ENCODE measurements around the gene MAP3K6.

Gene MAP3K6

GRCh38 chr1:27372808-27373690 lies 6.3 kb upstream of the MAP3K6 start:
- DNase-seq, result no peak

DNA sequence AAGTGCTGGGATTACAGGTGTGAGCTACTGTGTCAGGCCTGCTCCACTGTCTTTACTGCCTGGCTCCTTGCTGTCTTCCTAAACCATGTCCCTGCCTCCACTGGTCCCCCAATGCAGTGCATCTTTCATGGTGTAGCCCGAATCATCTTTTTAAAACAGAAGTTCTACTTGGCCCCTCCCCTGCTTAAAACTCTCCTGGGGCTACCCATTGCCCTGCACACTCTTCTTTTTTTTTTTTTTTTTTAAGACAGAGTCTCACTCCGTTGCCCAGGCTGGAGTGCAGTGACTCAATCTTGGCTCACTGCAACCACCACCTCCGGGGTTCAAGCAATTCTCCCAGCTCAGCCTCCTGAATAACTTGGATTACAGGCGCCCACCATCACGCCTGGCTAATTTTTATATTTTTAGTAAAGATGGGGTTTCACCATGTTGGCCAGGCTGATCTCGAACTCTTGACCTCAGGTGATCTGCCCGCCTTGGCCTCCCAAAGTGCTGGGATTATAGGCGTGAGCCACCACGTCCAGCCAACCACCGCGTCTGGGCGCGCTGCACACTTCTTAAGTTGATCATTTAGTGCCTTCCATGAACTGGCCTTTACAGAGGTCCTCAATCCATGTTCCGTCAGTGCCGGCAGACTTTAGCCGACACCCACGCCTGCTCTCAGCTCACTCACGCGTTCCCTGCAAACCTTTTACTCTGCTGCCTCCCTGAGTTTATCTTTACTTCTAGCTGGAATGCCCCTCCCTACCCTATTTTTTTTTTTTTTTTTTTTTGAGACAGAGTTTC lies 5.5 kb upstream of the MAP3K6 start:
- DNase-seq, result no peak

- no peak for DNase-seq
These were observed 2.3 kb upstream of the MAP3K6 start for GRCh38 chr1:27368869-27369582.

- DNase-seq, result no peak
These were observed 444 bp upstream of the MAP3K6 start for GRCh38 chr1:27367160-27367650.

DNA sequence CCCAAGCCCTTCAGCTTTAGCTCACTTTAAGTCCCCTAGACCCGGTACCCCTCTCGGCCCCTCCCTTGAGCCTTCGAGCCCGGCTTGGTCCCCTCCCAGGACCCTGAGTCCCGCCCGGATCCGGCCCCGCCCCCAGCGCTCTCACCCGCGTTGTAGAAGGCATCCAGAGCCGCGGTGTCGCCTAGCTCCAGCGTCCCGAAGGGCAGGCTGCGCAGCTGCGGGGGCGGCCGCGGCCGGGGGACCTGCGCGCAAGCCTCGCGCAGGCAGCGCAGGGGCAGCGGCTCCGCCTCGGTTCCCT lies 699 bp downstream of the MAP3K6 start:
- peak; percentile 79 to 80 for DNase-seq

- DNase-seq, result peak; percentile 77 to 79
These were observed 1.2 kb downstream of the MAP3K6 start for GRCh38 chr1:27365372-27366112.

DNA sequence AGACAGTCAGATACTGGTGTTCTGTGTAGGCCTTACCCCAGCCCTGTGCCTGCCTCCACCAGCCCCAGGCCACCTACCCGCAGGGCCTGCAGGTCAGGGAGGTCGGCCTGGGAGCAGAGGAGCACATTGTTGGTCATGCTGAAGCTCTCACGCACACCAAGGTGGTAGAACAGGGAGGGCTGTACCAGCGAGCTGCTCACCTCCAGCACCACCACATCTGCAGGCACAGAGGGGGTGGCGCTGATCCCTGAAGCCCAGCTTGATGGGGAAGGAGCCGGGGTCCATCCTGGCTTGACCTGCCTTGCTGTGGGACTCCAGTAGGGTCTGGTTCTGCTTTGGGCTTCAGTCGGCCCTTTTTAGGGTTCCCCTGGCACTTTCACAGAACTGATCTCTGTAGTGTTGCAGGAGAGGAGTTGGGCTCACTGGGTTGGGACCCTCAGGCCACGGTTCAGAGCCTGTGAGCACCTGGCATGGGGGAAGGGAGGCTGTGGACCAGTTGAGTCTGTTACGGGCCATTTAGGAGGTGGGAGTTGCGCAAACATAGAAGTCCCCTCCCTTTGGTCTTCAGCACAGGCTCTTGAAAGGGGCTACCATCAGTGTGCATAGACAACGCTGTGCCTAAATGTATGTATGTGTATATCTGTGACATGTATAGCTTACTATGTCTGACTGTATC lies 1.9 kb downstream of the MAP3K6 start:
- no peak for DNase-seq

- DNase-seq, result no peak
These were observed 2.7 kb downstream of the MAP3K6 start for GRCh38 chr1:27363766-27364695.

GRCh38 chr1:27361553-27361952 lies 5.2 kb downstream of the MAP3K6 start:
- DNase-seq, result no peak

DNA sequence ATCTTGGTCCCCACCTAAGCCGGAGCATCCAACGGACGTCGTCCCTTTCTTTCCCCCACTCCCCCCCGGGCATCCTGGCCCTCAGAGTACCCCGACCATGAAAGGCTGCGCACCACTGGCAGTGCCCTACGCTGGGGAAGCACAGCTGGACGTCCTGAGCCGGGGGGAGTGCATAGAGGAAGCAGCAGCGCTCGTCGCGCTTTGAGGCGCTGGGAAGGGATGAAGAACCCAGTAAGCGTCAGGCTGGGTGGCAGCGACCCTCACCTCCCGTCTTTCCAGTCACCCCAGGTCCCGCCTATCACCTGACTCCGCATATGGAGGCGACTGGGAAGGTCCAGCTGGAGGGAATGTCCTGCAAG lies 5.7 kb downstream of the MAP3K6 start:
- DNase-seq, result no peak

DNA sequence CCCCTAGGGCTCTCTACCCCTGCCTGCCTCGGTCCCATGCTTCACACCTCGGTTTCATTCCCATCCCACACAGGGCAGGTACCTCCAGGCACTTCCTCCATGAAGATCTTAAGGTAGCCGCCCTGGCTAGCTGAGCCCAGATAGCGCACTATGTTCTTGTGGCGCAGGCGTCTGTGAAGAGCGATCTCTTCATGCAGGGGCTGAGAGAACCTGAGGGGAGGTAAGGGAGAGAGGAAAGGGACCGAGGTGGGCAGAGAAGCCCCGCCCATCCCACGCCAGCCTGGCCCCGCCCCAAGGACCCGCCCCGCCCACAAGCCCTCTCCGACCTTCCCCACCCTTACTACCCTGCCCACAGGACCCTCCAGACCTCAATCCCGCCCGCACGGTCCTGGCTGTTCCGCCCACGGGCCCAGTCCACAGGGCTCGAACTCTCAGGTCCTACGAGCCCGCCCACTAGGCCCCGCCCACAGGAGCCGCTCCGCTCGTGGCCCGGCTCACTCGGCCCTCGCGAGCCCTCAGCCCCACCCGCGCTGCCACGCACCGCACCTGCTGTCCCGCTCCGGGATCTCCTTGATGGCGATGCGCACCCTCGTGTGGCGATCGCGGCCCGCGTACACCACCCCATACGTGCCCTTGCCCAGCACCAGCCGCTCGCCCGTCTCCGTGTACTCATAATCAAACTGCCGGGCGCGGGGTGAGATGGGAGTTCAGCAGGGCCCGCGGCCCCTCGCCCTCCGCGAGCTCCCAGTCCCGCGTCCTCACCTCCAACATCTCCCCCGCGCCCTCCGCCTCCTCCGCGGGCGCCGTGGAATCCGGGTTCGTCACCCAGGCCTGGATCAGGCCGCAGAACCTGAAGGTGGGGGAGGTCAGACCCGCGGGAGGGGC lies 6.4 kb downstream of the MAP3K6 start:
- DNase-seq, result peak; percentile 22 to 27

GRCh38 chr1:27359822-27360158 lies 7.0 kb downstream of the MAP3K6 start:
- DNase-seq, result no peak

DNA sequence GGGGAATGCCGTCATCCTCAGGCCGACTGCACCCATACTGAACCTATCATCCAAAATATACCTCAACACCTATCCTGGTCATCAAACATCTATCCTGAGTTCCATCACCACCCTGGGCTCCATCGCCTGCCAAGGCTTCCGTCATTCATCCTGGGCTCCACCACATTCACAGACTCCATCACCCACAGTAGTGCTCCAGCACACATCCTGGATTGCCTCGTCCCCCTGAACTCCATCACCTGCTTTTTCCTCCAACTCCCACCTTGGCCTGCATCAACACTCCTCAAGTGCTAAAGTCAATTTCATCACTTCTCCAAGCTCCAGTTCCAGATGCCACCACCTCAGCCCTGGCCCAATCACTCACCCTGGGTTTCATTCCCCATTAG lies 7.8 kb downstream of the MAP3K6 start:
- DNase-seq, result no peak

DNA sequence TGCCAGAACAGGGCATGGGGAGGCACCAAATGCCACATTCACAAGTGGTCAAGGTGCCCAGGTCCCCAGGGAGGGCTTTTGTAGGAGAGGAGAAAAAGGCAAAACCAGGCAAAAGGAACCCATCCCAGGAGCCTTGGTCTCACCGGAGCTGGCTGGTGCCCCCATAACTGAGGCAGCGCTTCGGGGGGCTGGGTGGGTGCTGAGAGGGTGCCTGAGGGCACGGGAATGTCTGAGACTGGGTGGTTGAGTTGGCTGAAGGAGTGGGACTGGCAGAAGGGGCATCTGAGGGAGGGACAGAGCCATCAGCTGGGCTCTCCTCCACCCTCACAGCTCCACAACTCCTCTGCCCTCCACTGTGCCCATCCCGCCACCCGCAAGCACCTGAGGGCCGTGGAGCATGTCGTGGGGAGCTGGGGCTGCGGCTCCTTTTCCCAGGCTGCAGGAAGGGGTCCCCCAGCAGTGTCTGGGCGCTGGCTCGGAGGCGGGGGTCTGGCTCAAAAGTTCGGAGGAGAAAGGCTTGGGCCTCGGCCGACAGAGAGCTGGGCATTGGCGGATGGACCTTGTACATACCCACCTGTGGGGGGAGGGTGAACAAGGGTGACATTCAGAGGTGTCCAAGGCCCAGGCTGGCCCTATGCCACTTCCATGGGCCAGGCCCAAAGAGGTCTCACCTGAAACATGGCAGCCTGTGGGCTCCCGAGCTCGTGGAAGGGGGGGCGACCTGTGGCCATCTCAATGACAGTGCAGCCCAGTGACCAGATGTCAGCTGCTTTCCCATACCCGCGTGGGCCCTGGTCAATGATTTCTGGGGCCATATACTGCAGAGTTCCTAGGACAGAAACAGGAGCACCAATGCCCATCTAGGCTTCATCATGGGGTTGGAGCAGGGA lies 8.5 kb downstream of the MAP3K6 start:
- DNase-seq, result no peak

DNA sequence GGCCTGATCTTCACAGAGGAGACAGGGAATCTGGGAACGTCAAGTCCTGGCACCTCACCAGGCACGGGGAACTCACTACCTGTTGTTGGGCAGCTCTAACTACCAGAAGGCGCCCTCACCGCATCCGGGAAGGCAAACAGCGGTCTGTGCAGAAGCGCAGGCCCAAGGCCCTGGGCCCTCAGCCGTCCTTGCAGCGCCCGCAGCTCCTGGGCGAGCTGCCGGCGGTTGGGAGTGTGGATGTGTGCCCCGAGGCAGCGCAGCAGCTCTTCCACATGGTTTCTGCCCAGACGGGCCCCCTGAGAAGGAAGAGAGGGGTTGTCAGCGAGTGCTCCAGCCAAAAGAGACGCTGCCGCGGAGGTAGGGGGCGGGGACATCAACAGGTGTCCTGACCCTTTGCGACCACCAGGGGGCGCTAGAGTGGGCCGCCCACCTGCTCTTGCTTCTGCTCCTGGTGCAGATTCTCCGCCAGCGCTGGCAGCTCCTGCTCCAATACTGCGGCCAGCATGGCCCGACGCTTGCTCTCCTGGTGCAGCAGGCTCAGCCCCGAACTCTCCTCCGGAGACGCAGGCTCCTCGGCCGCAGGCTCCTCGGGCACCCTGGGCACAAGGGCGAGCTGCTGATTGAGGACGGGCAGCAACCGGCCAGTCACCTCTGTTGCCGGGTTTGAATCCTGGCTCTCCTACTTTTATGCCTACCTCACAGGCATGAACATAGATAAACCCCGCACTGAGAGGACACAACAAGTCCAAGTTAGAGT lies 9.3 kb downstream of the MAP3K6 start:
- DNase-seq, result peak; percentile 72 to 81

DNA sequence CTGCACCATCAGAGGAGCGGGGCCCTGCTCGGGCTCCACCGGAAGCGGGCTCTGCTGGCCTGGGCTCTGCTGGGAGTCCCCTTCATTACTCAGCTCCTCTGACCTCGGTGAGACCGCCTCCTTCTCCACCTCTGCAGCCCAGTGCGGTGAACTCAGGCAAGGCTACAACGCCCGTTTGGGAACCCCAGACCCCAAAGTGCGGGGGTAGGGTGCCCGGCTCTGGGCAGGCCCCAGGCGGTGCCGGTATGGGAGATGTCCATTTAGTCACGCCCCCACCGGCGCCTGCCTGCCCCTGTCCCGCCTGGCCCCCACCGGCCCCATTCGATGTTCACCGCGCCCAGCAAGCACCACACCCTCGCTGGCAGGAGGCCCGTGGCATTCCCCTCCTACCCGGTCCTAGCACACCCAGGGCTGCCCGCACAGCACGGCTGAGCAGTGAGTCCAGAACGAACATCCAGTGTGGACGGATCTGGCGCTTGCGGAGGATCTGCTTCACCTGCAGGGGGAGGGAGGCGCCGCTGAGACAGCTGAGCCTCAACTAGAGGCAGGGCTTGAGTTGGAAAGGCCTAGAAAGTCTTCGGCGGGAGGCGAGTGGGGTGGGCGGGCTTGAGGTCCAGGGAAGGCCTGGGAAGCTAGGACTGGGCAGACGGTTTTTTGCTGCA lies 10.0 kb downstream of the MAP3K6 start:
- no peak for DNase-seq

- DNase-seq, result no peak
These were observed 10.5 kb downstream of the MAP3K6 start for GRCh38 chr1:27356277-27356618.

- no peak for DNase-seq
These were observed 11.1 kb downstream of the MAP3K6 start for GRCh38 chr1:27355683-27356082.
